ENCODE data around the gene MAGI2. TPM values are rescaled to one million over a fixed set of nuclear protein-coding genes. Genes with fewer than 3 reads are reported as not detected.

MAGI2 gene
- total RNA-seq, 3 donors from 2014 or later, result 9.8 to 22.7 (median 20.2) TPM

- Histone ChIP-seq H3K4me3 (no peak overlapping the region), H3K27ac (no peak overlapping the region), H3K36me3 (no peaks in the 10 kb centered on the region), H3K9me3 (no peaks in the 10 kb centered on the region), H3K27me3 (no peaks in the 10 kb centered on the region), H3K4me1 (no peaks in the 10 kb centered on the region)
- DNase-seq (ENCODE audit: low spot score in 2 of 2), result no peak
- TF ChIP-seq POLR2AphosphoS5 (IDR thresholded peaks at IDR 0.05), result no peak
- TF ChIP-seq CTCF (IDR thresholded peaks at IDR 0.05), result no peak
- no peak for TF ChIP-seq POLR2A (IDR thresholded peaks at IDR 0.05)
- intact Hi-C loops (cut with DNase I; ENCODE audit: low total_unique reads), result loop anchor here (5.0 kb wide), 1 partner anchor 48 kb away; no protein-coding TSS in a partner anchor
These were observed 1108.1 kb downstream of the MAGI2 start for GRCh38 chr7:78345293-78345911.

GRCh38 chr7:78334426-78334825 lies 1119.0 kb downstream of the MAGI2 start:
- intact Hi-C loops (cut with DNase I; ENCODE audit: low total_unique reads), result no loop called here
- no peak for DNase-seq (ENCODE audit: low spot score in 2 of 2)
- Histone ChIP-seq H3K4me1 (no peaks in the 10 kb centered on the region), H3K27me3 (no peaks in the 10 kb centered on the region), H3K36me3 (no peaks in the 10 kb centered on the region), H3K4me3 (no peak overlapping the region), H3K27ac (no peak overlapping the region), H3K9me3 (no peaks in the 10 kb centered on the region)
- no peak for TF ChIP-seq POLR2AphosphoS5 (IDR thresholded peaks at IDR 0.05)
- no peak for TF ChIP-seq CTCF (IDR thresholded peaks at IDR 0.05)
- TF ChIP-seq POLR2A (IDR thresholded peaks at IDR 0.05), result no peak

- Histone ChIP-seq H3K4me3 (no peak overlapping the region), H3K4me1 (no peaks in the 10 kb centered on the region), H3K27me3 (no peaks in the 10 kb centered on the region), H3K9me3 (no peaks in the 10 kb centered on the region), H3K36me3 (no peaks in the 10 kb centered on the region), H3K27ac (no peak overlapping the region)
- no peak for DNase-seq (ENCODE audit: low spot score in 2 of 2)
- TF ChIP-seq CTCF (IDR thresholded peaks at IDR 0.05) (no peak), POLR2AphosphoS5 (IDR thresholded peaks at IDR 0.05) (no peak), POLR2A (IDR thresholded peaks at IDR 0.05) (no peak)
- intact Hi-C loops (cut with DNase I; ENCODE audit: low total_unique reads), result no loop called here
These were observed 1119.7 kb downstream of the MAGI2 start for GRCh38 chr7:78333530-78334425.

GRCh38 chr7:78329001-78329655 lies 1124.3 kb downstream of the MAGI2 start:
- no peak for DNase-seq (ENCODE audit: low spot score in 2 of 2)
- Histone ChIP-seq H3K4me3 (no peak overlapping the region), H3K4me1 (no peaks in the 10 kb centered on the region), H3K9me3 (no peaks in the 10 kb centered on the region), H3K27ac (no peak overlapping the region), H3K36me3 (no peaks in the 10 kb centered on the region), H3K27me3 (no peaks in the 10 kb centered on the region)
- intact Hi-C loops (cut with DNase I; ENCODE audit: low total_unique reads), result no loop called here
- no peak for TF ChIP-seq POLR2AphosphoS5 (IDR thresholded peaks at IDR 0.05)

- no peak for DNase-seq (ENCODE audit: low spot score in 2 of 2)
- Histone ChIP-seq H3K4me1 (no peaks in the 10 kb centered on the region), H3K27me3 (no peaks in the 10 kb centered on the region), H3K9me3 (no peaks in the 10 kb centered on the region), H3K36me3 (no peaks in the 10 kb centered on the region), H3K27ac (no peak overlapping the region), H3K4me3 (no peak overlapping the region)
- TF ChIP-seq POLR2AphosphoS5 (IDR thresholded peaks at IDR 0.05) (no peak), POLR2A (IDR thresholded peaks at IDR 0.05) (no peak), CTCF (IDR thresholded peaks at IDR 0.05) (no peak)
- intact Hi-C loops (cut with DNase I; ENCODE audit: low total_unique reads), result no loop called here
These were observed 1125.7 kb downstream of the MAGI2 start for GRCh38 chr7:78327718-78328117.

Measured in breast epithelium (tissue), 4 donors.